ENCODE measurements around the gene IL17REL.

GRCh38 chr22:49957826-49958365 lies 54.7 kb downstream of the IL17REL start:
- TF ChIP-seq, protein P1, sequence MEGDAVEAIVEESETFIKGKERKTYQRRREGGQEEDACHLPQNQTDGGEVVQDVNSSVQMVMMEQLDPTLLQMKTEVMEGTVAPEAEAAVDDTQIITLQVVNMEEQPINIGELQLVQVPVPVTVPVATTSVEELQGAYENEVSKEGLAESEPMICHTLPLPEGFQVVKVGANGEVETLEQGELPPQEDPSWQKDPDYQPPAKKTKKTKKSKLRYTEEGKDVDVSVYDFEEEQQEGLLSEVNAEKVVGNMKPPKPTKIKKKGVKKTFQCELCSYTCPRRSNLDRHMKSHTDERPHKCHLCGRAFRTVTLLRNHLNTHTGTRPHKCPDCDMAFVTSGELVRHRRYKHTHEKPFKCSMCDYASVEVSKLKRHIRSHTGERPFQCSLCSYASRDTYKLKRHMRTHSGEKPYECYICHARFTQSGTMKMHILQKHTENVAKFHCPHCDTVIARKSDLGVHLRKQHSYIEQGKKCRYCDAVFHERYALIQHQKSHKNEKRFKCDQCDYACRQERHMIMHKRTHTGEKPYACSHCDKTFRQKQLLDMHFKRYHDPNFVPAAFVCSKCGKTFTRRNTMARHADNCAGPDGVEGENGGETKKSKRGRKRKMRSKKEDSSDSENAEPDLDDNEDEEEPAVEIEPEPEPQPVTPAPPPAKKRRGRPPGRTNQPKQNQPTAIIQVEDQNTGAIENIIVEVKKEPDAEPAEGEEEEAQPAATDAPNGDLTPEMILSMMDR (IDR thresholded peaks at IDR 0.05): no peak
- no peak for TF ChIP-seq POLR2A (IDR thresholded peaks at IDR 0.05)
